Testis (tissue), 2 donors: Measurements from ENCODE around the gene TEKTIP1.
"Not testable (repeated sequence)": the region's sequence is repeated elsewhere in the genome, so short reads cannot be mapped to it uniquely, and the experiment has no call there.

ENCODE experiments used
- CTCF ChIP-seq, 3 experiments: fragments of 450-650 bp in 2 of 3; fragments of 200-600 bp in 1 of 3; sonication (generic) in 1 of 3; IDR thresholded peaks; one replicate each; pipeline ENCODE4 v1.5.1; 2016 to 2019; ENCODE audit warnings: antibody characterized with exemption in 3 of 3, mild to moderate bottlenecking in 2 of 3, moderate library complexity in 1 of 3
- POLR2A ChIP-seq: fragments of 450-650 bp; IDR thresholded peaks from one replicate; pipeline ENCODE4 v1.6.1; 2017; ENCODE audit warnings: antibody characterized with exemption, mild to moderate bottlenecking, moderate library complexity

- not testable (repeated sequence) for TF ChIP-seq CTCF (IDR thresholded peaks at IDR 0.05); POLR2A
These were observed 31.1 kb downstream of the TEKTIP1 start for GRCh38 chr19:3570042-3570441.
